GM18517 (cell line): ENCODE measurements around the gene PGM5.

Source experiments
- ATAC-seq: cut with Tn5 transposase; IDR thresholded peaks from one replicate; pipeline ENCODE4 v1.9.1; 2021; ENCODE audit warnings: mild to moderate bottlenecking, moderate library complexity; ENCODE audit not compliant: unreplicated experiment

PGM5 gene

GRCh38 chr9:68431307-68431706 is 74.9 kb downstream of the PGM5 start:
- ATAC-seq: no peak

GRCh38 chr9:68433531-68434110 is 77.2 kb downstream of the PGM5 start:
- ATAC-seq: no peak

DNA sequence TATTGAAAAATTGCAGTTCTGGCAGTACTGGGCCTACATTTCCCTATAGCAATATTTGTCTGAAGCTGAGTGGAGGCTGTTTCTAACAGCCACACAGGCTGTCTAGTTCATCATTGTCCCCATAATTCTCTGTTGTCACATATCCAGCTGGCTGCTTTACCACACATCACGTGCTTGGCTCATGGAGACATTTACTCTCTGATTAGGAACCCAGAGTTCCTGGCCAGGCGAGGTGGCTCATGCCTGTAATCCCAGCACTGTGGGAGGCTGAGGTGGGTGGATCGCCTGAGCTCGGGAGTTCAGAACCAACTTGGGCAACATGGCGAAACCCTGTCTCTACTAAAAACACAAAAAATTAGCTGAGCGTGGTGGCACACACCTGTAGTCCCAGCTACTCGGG is 81.4 kb downstream of the PGM5 start:
- no peak for ATAC-seq

DNA sequence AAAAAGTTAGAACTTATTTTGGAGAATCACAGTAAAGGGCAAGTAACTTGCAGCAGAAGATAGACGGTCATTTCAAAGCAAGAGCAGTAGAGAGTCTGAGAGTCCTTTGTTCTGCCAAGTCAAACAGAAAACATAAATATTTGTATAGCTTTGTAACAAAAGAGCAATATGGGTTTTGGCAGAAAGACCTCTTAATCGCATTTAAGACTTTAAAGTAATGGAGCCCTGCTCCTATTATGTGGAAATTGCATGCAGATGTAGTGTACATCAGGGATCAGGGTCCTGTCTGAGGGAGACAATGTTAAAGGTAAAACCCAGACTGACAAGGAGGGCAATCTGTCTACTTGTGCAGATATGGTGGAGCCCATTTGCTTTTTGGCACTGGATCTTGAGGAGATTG is 87.2 kb downstream of the PGM5 start:
- no peak for ATAC-seq

- no peak for ATAC-seq
Measured at GRCh38 chr9:68446836-68447235, 90.4 kb downstream of the PGM5 start.

DNA sequence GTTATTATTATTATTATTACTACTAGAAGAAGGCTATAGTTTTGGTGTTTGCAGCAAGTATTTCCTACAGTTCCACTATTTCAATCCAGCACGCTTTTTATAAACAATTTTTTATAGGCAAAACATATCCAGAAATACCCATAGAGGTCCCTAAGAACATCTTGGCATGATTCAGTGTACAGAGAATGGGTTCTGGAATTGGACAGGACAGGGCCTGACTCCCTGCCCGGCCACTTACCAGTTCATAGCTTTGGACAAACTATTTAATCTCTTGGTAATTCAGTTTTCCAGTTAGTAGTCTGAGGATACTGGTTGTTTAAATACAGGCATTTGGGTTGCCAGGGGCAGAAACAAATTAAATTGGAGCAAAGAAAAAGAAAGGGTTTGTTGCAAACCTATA is 91.2 kb downstream of the PGM5 start:
- ATAC-seq: no peak

DNA sequence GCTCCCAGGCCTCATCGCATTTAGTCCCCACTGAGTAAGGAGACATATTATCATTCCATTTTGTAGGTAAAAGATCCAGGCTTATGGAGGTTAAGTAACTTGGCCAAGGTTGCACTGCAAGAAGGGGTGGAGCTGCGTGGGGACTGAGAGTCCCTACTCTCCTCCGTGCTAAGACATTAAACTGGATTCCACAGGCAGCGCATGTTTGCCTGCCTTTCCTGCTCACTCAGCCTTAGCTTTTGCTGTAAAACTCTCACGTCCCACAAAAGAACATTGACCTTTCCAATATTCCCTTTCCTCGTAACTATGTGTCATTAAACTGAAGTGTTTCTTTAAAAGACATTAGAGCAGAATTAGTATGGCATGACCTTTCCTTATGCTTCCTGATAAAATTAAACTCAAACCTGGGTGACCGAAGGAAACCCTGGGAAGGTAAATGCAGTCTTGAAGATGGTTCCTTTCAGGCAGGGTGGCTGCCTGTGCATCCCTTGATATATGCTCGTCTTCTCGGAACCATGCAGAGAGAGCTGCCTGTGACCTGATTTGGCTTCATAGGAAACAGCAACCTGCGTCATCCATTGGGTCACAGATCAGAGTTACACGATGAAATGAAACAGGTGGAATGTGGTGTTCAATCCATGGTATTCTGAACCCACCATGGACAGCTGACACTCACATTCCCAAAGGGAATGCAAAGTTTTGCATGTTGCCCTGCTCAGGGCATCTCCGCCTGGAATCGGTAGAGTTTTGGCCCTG is 98.3 kb downstream of the PGM5 start:
- ATAC-seq: no peak

DNA sequence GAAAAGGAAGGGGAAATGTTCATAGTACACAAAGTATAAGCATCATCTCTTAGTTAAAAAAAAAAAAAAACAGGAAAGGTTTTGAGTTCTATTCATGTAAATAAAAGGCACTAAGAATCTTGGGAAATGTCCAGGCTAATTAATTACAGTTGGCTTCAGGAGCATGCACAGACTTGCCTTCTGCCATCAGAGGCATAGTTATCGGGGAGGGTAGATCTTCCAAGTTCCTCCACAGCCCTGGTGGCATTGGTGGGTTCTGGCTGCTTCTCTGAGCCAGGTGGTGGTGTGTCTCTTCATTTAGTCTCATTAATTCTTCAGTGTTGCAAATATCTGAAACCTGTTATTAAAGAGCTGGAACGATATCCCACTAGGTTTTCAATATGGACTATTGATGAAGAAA is 99.0 kb downstream of the PGM5 start:
- ATAC-seq: no peak

DNA sequence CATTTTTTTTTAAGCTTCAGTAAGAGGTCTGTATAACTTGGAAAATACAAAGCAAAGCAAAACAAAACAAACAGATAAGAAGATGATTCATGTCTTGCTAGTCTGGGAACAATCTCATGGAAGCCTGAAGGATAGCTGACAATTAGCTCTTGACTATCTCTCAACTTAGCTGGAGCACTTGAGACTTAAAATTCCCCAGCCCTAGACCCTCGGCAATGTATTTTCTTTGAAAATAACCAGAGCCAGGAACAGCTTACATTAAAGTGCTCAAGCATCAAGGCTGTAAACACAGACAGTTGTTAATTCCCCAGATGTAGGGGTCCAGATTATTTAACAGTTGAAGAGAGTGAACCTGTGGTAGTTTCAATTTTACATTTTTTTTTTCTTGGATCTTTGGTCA is 101.4 kb downstream of the PGM5 start:
- ATAC-seq: no peak

DNA sequence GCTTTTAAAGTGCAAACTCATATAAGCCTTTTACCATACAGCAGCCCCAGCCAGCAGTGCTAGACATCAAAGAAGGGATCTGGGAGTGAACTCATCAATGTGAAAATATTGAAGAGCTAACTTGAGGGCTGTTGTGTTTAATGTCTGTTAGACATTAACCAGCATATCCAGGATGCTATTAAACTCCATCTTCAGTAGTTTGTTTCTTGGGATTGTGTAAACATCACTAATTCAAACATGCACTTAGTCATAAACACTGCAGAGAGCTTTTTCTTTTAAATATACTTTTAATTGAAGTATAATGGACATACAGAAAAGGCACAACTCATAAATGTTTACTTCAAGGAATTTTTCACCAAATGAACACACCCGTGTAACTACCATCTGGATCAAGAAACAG is 102.5 kb downstream of the PGM5 start:
- no peak for ATAC-seq

- no peak for ATAC-seq
Measured at GRCh38 chr9:68462105-68462775, 105.8 kb downstream of the PGM5 start.

GRCh38 chr9:68470067-68470466 is 113.7 kb downstream of the PGM5 start:
- ATAC-seq: no peak

DNA sequence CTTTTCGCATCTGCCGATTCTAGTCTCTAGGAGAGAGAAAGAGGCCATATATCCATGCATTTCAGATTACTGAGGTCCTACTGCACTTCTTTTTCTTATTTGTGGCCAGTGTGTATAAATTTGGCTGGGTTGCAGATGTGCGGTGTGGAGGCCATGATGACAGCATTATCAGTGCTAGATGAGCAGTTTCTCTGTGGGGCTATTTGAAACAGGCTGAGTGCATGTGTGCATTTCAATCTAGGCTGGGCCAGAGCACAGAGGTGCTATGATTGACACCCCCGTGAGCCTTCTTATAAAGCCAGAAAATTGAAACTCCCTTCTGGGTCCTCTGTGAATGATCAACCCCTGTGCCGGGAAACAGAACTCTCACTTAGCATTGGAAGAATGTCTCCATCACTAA is 114.2 kb downstream of the PGM5 start:
- no peak for ATAC-seq

DNA sequence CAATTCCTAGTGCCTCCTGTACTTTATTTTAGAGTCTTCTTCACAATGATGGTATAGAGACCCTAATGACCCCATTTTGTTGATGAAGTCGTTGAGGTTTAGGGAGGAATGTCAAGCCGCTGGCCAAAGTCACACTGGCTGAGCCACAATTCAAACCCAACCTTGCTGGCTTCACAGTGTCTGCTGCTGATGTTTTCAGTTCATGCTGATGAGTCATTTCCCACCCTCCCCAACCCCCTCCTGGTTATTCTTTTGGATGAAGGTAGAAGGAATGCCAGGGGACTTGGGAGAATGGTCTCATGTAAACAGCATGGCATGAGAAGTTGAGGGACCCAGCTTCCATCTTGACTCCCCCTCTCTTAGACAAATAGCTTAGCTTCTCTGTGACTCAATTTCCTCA is 115.7 kb downstream of the PGM5 start:
- no peak for ATAC-seq

- no peak for ATAC-seq
Measured at GRCh38 chr9:68473790-68474189, 117.4 kb downstream of the PGM5 start.

GRCh38 chr9:68476422-68476821 is 120.0 kb downstream of the PGM5 start:
- ATAC-seq: no peak

- ATAC-seq: no peak
Measured at GRCh38 chr9:68476847-68477246, 120.4 kb downstream of the PGM5 start.

- ATAC-seq: no peak
Measured at GRCh38 chr9:68480807-68481206, 124.4 kb downstream of the PGM5 start.

- no peak for ATAC-seq
Measured at GRCh38 chr9:68482548-68482947, 126.1 kb downstream of the PGM5 start.

GRCh38 chr9:68488126-68488525 is 131.7 kb downstream of the PGM5 start:
- no peak for ATAC-seq

DNA sequence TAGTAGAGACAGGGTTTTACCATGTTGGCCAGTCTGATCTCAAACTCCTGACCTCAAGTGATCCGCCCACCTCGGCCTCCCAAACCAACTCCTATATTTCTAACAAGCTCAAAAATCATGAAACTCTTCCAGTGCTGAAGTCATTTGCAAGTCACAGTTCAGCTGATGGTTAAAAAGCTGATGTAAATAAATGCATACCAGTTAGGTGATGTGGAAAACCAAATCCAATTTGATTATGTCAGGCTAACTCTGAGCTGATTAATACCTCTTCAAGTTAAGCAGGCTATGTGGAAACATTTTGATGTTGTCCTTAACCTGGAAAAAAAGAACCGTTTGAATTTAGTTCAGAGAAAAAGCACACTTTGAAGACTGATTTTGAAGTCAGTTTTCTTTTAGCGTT is 133.2 kb downstream of the PGM5 start:
- ATAC-seq: no peak

GRCh38 chr9:68492806-68493205 is 136.4 kb downstream of the PGM5 start:
- ATAC-seq: no peak
